Hepatocyte (in vitro differentiated cells): ENCODE data around the gene SHROOM3. TPM values are rescaled to one million over a fixed set of nuclear protein-coding genes. Genes with fewer than 3 reads are reported as not detected.
A peak's percentile ranks its signal among the peaks of the same experiment; 100 is the strongest.

Experiments
- DNase-seq: peaks from one replicate; pipeline ENCODE4 v3.0.0-alpha.2; 2016; ENCODE audit warnings: low spot score
- H2AFZ ChIP-seq: fragments of 200-600 bp; sonication (generic); 2 replicates; pipeline ENCODE4 v1.6.0; 2016; ENCODE audit warnings: antibody characterized with exemption, mild to moderate bottlenecking
- H3K27ac ChIP-seq: fragments of 200-600 bp; sonication (generic); 2 replicates; pipeline ENCODE4 v1.5.1; 2016; ENCODE audit warnings: mild to moderate bottlenecking
- H3K27me3 ChIP-seq: fragments of 200-600 bp; sonication (generic); 2 replicates; pipeline ENCODE4 v1.6.1; 2016
- H3K36me3 ChIP-seq: fragments of 200-600 bp; sonication (generic); replicated peaks from 2 replicates; pipeline ENCODE4 v1.5.1; 2016; ENCODE audit warnings: low read depth; ENCODE audit not compliant: insufficient read depth
- H3K4me1 ChIP-seq: fragments of 200-600 bp; sonication (generic); 2 replicates; pipeline ENCODE4 v1.5.1; 2016; ENCODE audit warnings: mild to moderate bottlenecking, moderate library complexity; ENCODE audit not compliant: insufficient read depth
- H3K4me2 ChIP-seq: fragments of 200-600 bp; sonication (generic); 2 replicates; pipeline ENCODE4 v1.6.0; 2016
- H3K4me3 ChIP-seq: fragments of 200-600 bp; sonication (generic); 2 replicates; pipeline ENCODE4 v1.5.1; 2016; ENCODE audit warnings: mild to moderate bottlenecking
- H3K79me2 ChIP-seq: fragments of 200-600 bp; sonication (generic); 2 replicates; pipeline ENCODE4 v1.6.0; 2017; ENCODE audit warnings: mild to moderate bottlenecking
- H3K9me2 ChIP-seq: fragments of 200-600 bp; sonication (generic); replicated peaks from 2 replicates; pipeline ENCODE4 v1.6.0; 2017; ENCODE audit warnings: mild to moderate bottlenecking; ENCODE audit not compliant: insufficient read depth
- H3K9me3 ChIP-seq: fragments of 200-600 bp; sonication (generic); 2 replicates; pipeline ENCODE4 v1.5.1; 2016; ENCODE audit warnings: low read depth, mild to moderate bottlenecking
- H4K20me1 ChIP-seq: fragments of 200-600 bp; sonication (generic); 2 replicates; pipeline ENCODE4 v1.6.0; 2016; ENCODE audit warnings: mild to moderate bottlenecking; ENCODE audit not compliant: insufficient read depth, poor library complexity, severe bottlenecking
- CTCF ChIP-seq: fragments of 200-600 bp; sonication (generic); IDR thresholded peaks from 2 replicates; pipeline ENCODE4 v1.5.1; 2016; ENCODE audit warnings: antibody characterized with exemption, mild to moderate bottlenecking; ENCODE audit not compliant: poor library complexity
- EZH2 ChIP-seq: fragments of 200-600 bp; sonication (generic); IDR thresholded peaks from 2 replicates; pipeline ENCODE4 v1.6.1; 2016; ENCODE audit warnings: antibody characterized with exemption, mild to moderate bottlenecking, borderline replicate concordance
- EZH2phosphoT487 ChIP-seq: fragments of 200-600 bp; sonication (generic); IDR thresholded peaks from one replicate; pipeline ENCODE4 v1.6.1; 2018; ENCODE audit warnings: antibody characterized with exemption, mild to moderate bottlenecking, low read depth, moderate library complexity; ENCODE audit not compliant: unreplicated experiment, severe bottlenecking
- WGBS: methylation state at CpG from one replicate; pipeline ENCODE4 v1.1.6; 2016; ENCODE audit warnings: low lambda C conversion rate; ENCODE audit errors: missing lambda C conversion rate; 5-methylcytosine and 5-hydroxymethylcytosine counted together
- polyA plus RNA-seq: library from polyadenylated mRNA; unstranded; fragments of >200 nt; fragmentation: Nextera tagmentation; extraction: Ambion mirVana; gene quantifications from 2 replicates; pipeline ENCODE4 v1.2.1, GENCODE V29; 2016
- total RNA-seq: library from RNA; depleted of rRNA; stranded (reverse); fragments of >200 nt; gene quantifications from 2 replicates; pipeline ENCODE4 v1.2.3, GENCODE V29; 2014

Gene SHROOM3
- total and polyA plus RNA-seq, 2 experiments from 2014 or later, result 35.0 to 63.1 TPM

DNA sequence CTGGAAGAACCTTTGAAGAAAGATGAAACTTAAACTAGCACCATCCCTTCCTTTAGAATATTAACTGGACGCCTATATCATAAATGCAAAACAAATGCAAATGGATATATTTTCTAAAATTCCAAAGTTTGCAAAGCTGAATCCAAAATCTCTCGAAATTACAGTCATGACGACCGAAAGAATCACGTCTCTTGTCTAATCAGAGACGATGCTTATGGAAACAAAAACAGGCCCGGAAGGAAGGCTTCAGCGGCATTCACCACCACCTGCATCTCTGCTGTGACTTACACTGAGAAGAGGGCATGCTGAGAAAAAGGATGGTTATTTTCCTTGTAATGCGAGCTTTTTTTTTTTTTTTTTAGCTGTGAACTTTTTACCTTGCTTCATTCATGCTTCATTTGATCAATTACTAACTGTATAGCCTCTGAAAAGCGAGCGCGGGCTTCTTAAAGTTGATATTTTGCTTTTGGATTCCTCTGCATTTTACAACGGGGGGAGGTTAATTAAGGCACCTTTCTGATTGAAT, 253.7 kb downstream of the SHROOM3 start:
- H3K4me3 ChIP-seq, result peak overlapping the region; percentile 37
- no peak for DNase-seq
- H3K79me2 ChIP-seq, result peaks cover 66% of the 10 kb centered on the region
- peak overlapping the region; percentile 91 for H3K4me2 ChIP-seq
- peak overlapping the region; percentile 72 for H2AFZ ChIP-seq
- no peaks in the 10 kb centered on the region for H3K9me3 ChIP-seq
- WGBS, result 7% methylated on average over 13 of the region's 13 CpGs
- H3K4me1 ChIP-seq, result peaks cover 29% of the 10 kb centered on the region
- H3K27ac ChIP-seq, result peak overlapping the region; percentile 90
- no peaks in the 10 kb centered on the region for H4K20me1 ChIP-seq
- TF ChIP-seq EZH2 (no peak), EZH2phosphoT487 (no peak), CTCF (no peak)
- H3K9me2 ChIP-seq, result no peaks in the 10 kb centered on the region
- no peaks in the 10 kb centered on the region for H3K36me3 ChIP-seq
- H3K27me3 ChIP-seq, result no peaks in the 10 kb centered on the region

GRCh38 chr4:76689145-76689817, 254.3 kb downstream of the SHROOM3 start:
- peaks cover 33% of the 10 kb centered on the region for H3K4me1 ChIP-seq
- H3K36me3 ChIP-seq, result no peaks in the 10 kb centered on the region
- peak overlapping the region; percentile 90 for H3K27ac ChIP-seq
- H3K79me2 ChIP-seq, result peaks cover 71% of the 10 kb centered on the region
- TF ChIP-seq CTCF, result peak; percentile 1
- no peak for TF ChIP-seq EZH2phosphoT487
- no peak for TF ChIP-seq EZH2
- H3K4me3 ChIP-seq, result peak overlapping the region; percentile 37
- peak; percentile 65 for DNase-seq
- under 1% methylated on average over 71 of the region's 87 CpGs for WGBS
- H3K9me3 ChIP-seq, result no peaks in the 10 kb centered on the region
- peak overlapping the region; percentile 91 for H3K4me2 ChIP-seq
- peak overlapping the region; percentile 72 for H2AFZ ChIP-seq
- H3K27me3 ChIP-seq, result no peaks in the 10 kb centered on the region
- H3K9me2 ChIP-seq, result no peaks in the 10 kb centered on the region
- H4K20me1 ChIP-seq, result no peaks in the 10 kb centered on the region

DNA sequence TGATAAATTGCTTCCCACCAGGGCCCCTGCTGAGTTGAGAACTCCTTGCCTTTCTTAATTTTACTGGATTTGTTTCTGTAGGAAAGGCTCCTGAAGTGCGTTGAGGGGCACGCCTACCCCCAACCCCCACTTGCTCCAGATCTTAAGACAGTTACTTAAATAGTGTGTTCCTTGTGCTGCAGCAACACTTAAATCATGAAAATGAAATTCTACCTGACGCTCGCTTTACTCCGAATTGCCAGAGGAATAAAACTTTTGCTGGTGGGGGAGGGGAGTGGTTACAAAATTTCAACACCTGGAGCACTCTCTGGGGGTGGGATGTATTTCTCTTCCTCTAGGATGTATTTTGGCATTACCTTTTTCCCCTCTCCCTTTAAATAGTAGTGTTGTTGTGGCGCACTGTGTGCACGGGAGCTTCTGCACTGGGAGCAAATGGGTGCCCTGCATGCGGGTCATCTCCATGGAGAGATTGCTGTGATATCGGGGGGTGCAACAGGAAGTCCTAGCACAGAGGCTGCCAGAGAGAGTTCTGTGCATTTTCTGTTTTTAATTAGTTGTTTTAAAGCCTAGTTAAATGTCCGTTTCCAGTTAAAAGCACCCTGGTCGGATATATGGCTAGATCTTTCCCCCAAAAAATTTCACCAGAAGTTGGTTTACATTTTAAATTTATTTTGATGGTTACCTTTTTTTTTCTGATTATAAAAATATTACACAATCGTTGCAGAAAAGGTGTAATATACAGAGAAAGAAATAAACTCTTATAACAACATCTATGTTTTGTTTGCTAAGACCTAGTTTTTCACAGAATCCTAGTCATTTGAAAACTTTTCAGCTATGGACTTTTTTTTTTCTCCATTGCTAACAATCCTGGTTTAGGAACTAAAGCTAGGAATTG, 255.2 kb downstream of the SHROOM3 start:
- Histone ChIP-seq H4K20me1 (no peaks in the 10 kb centered on the region), H3K27me3 (no peaks in the 10 kb centered on the region), H3K4me1 (peaks cover 33% of the 10 kb centered on the region), H3K27ac (peak overlapping the region; percentile 90), H3K4me2 (peak overlapping the region; percentile 91), H2AFZ (peak overlapping the region; percentile 61), H3K9me3 (no peaks in the 10 kb centered on the region), H3K9me2 (no peaks in the 10 kb centered on the region), H3K79me2 (peaks cover 71% of the 10 kb centered on the region), H3K4me3 (peak overlapping the region; percentile 37), H3K36me3 (no peaks in the 10 kb centered on the region)
- no peak for TF ChIP-seq EZH2
- TF ChIP-seq CTCF, result no peak
- DNase-seq, result peak; percentile 45
- WGBS, result 14% methylated on average over 12 of the region's 12 CpGs
